Naive thymus-derived CD4-positive, alpha-beta T cell (primary cell): ENCODE results near the gene RHOBTB3. TPM values are rescaled to one million over a fixed set of nuclear protein-coding genes. Genes with fewer than 3 reads are reported as not detected.

Experiments
- ATAC-seq: fragments of 150-1000 bp; cut with Tn5 transposase; 2 replicates; pipeline ENCODE4 v1.10.0; 2021; ENCODE audit warnings: mild to moderate bottlenecking, moderate library complexity
- CTCF ChIA-PET: fragments of 350-600 bp; sonication (Branson Sonifier 250); formaldehyde crosslinking; loops from one replicate; lab custom pipeline; 2021; ENCODE audit warnings: antibody characterized with exemption; lab: Charles Lee
- POLR2A ChIA-PET: fragments of 350-600 bp; sonication (Branson Sonifier 250); formaldehyde crosslinking; loops from one replicate; lab custom pipeline; 2021; ENCODE audit warnings: antibody characterized with exemption, inconsistent platforms; lab: Charles Lee
- DNase-seq, 9 donors: peaks; one replicate each; pipeline versions ENCODE4 v3.0.0 to v3.0.0-alpha.2; 2020 to 2022; ENCODE audit warnings: mixed read lengths in 1 of 9
- H3K27ac ChIP-seq: one replicate; pipeline ENCODE4 v1.7.0; 2013; ENCODE audit warnings: mild to moderate bottlenecking, low read depth, low read length, moderate library complexity
- H3K27me3 ChIP-seq, 2 donors: one replicate each; pipeline ENCODE4 v1.7.0; 2013; ENCODE audit warnings: low read length in 2 of 2, mild to moderate bottlenecking in 2 of 2, moderate library complexity in 2 of 2; ENCODE audit not compliant: control insufficient read depth in 2 of 2, insufficient read depth in 2 of 2
- H3K36me3 ChIP-seq, 3 experiments: 1 replicate in 2 of 3; 2 replicates in 1 of 3; pipeline ENCODE4 v1.7.0; 2013; ENCODE audit warnings: low read length in 3 of 3, mild to moderate bottlenecking in 3 of 3, moderate library complexity in 1 of 3; ENCODE audit not compliant: insufficient read depth in 3 of 3, control insufficient read depth in 2 of 3
- H3K4me1 ChIP-seq, 2 donors: one replicate each; pipeline ENCODE4 v1.7.0; 2013; ENCODE audit warnings: low read length in 2 of 2, mild to moderate bottlenecking in 2 of 2, moderate library complexity in 1 of 2; ENCODE audit not compliant: control insufficient read depth in 2 of 2, insufficient read depth in 2 of 2
- H3K4me3 ChIP-seq: 2 replicates; pipeline ENCODE4 v1.7.0; 2013; ENCODE audit warnings: mild to moderate bottlenecking, low read length
- H3K9me3 ChIP-seq, 3 experiments: 1 replicate in 2 of 3; 2 replicates in 1 of 3; pipeline ENCODE4 v1.7.0; 2013; ENCODE audit warnings: low read length in 3 of 3; ENCODE audit not compliant: control insufficient read depth in 2 of 3
- H3K27ac Mint-ChIP-seq, 9 donors: one replicate each; pipeline ENCODE4 v1.8.0; 2020 to 2022; ENCODE audit warnings: mixed read lengths in 9 of 9, mild to moderate bottlenecking in 8 of 9, moderate library complexity in 5 of 9, inconsistent platforms in 2 of 9
- H3K27me3 Mint-ChIP-seq, 5 donors: one replicate each; pipeline ENCODE4 v1.8.0; 2021 to 2022; ENCODE audit warnings: mixed read lengths in 5 of 5, mild to moderate bottlenecking in 1 of 5
- H3K36me3 Mint-ChIP-seq, 5 donors: one replicate each; pipeline ENCODE4 v1.8.0; 2020 to 2022; ENCODE audit warnings: mixed read lengths in 5 of 5, mild to moderate bottlenecking in 3 of 5, inconsistent platforms in 1 of 5
- H3K4me1 Mint-ChIP-seq, 7 donors: one replicate each; pipeline ENCODE4 v1.8.0; 2020 to 2022; ENCODE audit warnings: mixed read lengths in 7 of 7, mild to moderate bottlenecking in 3 of 7, inconsistent platforms in 1 of 7
- H3K4me3 Mint-ChIP-seq, 10 donors: one replicate each; pipeline ENCODE4 v1.8.0; 2020 to 2022; ENCODE audit warnings: mild to moderate bottlenecking in 10 of 10, mixed read lengths in 10 of 10, moderate library complexity in 6 of 10, inconsistent platforms in 2 of 10
- H3K9me3 Mint-ChIP-seq, 11 donors: one replicate each; pipeline ENCODE4 v1.8.0; 2020 to 2022; ENCODE audit warnings: mixed read lengths in 11 of 11, mild to moderate bottlenecking in 4 of 11, inconsistent platforms in 1 of 11, moderate library complexity in 1 of 11
- intact Hi-C, 2 donors: fragments of 100-400 bp; cut with micrococcal nuclease; formaldehyde crosslinking; loops; one replicate each; pipeline ENCODE4 v1.15.1; 2023
- polyA plus RNA-seq, 2 donors: library from polyadenylated mRNA; unstranded; fragments of 300-500 nt; fragmentation: Illumina TruSeq; gene quantifications; one replicate each; pipeline ENCODE4 v1.2.3, GENCODE V29; 2021
- total RNA-seq, 6 experiments: library from RNA in 5 of 6; stranded (reverse) in 5 of 6; gene quantifications; 1 replicate in 5 of 6; 2 replicates in 1 of 6; pipeline ENCODE4 v1.2.3 and lab custom pipeline; 2021 to 2026

Gene RHOBTB3
- total and polyA plus RNA-seq, 7 experiments from 2014 or later, result 0.24 to 9.6 (median 4.6) TPM

- POLR2A ChIA-PET, result interaction anchor here (0.7 kb wide), 2 partner anchors 250 to 1075 kb away, joined by 3 to 6 read pairs; no protein-coding TSS in a partner anchor
- peaks cover 6 to 64% (median 13%) of the 10 kb centered on the region in 5 donors for H3K27me3 Mint-ChIP-seq
- Histone ChIP-seq H3K36me3 (no peaks in the 10 kb centered on the region), H3K4me3 (no peak overlapping the region), H3K27ac (no peak overlapping the region), H3K4me1 (no peaks in the 10 kb centered on the region), H3K27me3 (peaks cover 4 to 6% of the 10 kb centered on the region in 2 donors), H3K9me3 (no peaks in the 10 kb centered on the region)
- intact Hi-C loops, result no loop called here
- peaks cover 9 to 44% (median 20%) of the 10 kb centered on the region in 7 donors for H3K4me1 Mint-ChIP-seq
- H3K36me3 Mint-ChIP-seq, result peaks cover 0 to 19% (median 5%) of the 10 kb centered on the region in 5 donors
- H3K27ac Mint-ChIP-seq, result peak overlapping the region in 1 of 9 donors; percentile 52
- no peak for DNase-seq
- ATAC-seq, result no peak
- no peak overlapping the region for H3K4me3 Mint-ChIP-seq
- CTCF ChIA-PET, result no interaction called here
- no peaks in the 10 kb centered on the region for H3K9me3 Mint-ChIP-seq
These were observed 4.3 kb downstream of the RHOBTB3 start for GRCh38 chr5:95735406-95735805.

DNA sequence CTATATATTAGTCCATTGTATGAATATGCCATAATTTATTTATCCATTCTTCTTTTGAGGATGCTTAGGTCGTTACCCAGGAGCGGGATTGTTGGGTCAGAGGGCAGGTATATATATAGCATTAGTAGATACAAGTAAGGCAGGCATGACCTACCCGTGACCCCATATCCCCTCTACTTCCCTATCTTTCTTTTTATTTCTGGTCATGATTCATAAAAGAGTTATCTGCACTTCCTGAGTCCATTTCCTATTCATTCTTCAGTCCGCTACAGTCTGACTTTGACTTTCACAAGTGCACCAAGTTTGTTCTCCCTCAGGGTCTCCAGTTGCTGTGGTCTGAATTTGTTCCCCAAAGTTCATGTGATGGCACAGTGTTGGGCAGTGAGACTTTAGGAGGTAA is 6.9 kb downstream of the RHOBTB3 start:
- CTCF ChIA-PET, result no interaction called here
- H3K9me3 Mint-ChIP-seq, result no peaks in the 10 kb centered on the region
- no peak overlapping the region for H3K27ac ChIP-seq
- peak; percentile 69 for ATAC-seq
- H3K9me3 ChIP-seq, result no peaks in the 10 kb centered on the region
- H3K4me3 Mint-ChIP-seq, result no peak overlapping the region
- no peak for DNase-seq
- H3K36me3 ChIP-seq, result no peaks in the 10 kb centered on the region
- peaks cover 3 to 24% (median 4%) of the 10 kb centered on the region in 7 donors for H3K4me1 Mint-ChIP-seq
- no peaks in the 10 kb centered on the region for H3K4me1 ChIP-seq
- no peak overlapping the region for H3K27ac Mint-ChIP-seq
- H3K4me3 ChIP-seq, result no peak overlapping the region
- H3K27me3 ChIP-seq, result no peaks in the 10 kb centered on the region
- POLR2A ChIA-PET, result no interaction called here
- intact Hi-C loops, result no loop called here
- peaks cover 0 to 19% (median 5%) of the 10 kb centered on the region in 5 donors for H3K36me3 Mint-ChIP-seq
- H3K27me3 Mint-ChIP-seq, result peaks cover 0 to 48% (median 6%) of the 10 kb centered on the region in 5 donors

GRCh38 chr5:95738834-95739233 is 7.7 kb downstream of the RHOBTB3 start:
- peaks cover 0 to 19% (median 5%) of the 10 kb centered on the region in 5 donors for H3K36me3 Mint-ChIP-seq
- Histone ChIP-seq H3K36me3 (no peaks in the 10 kb centered on the region), H3K4me1 (no peaks in the 10 kb centered on the region), H3K27ac (no peak overlapping the region), H3K9me3 (no peaks in the 10 kb centered on the region), H3K4me3 (no peak overlapping the region), H3K27me3 (no peaks in the 10 kb centered on the region)
- DNase-seq (no peak), ATAC-seq (no peak)
- no peak overlapping the region for H3K27ac Mint-ChIP-seq
- peaks cover 0 to 16% (median 4%) of the 10 kb centered on the region in 7 donors for H3K4me1 Mint-ChIP-seq
- H3K27me3 Mint-ChIP-seq, result peaks cover 0 to 45% (median 4%) of the 10 kb centered on the region in 5 donors
- intact Hi-C loops, result no loop called here
- H3K9me3 Mint-ChIP-seq, result no peaks in the 10 kb centered on the region
- ChIA-PET POLR2A (no interaction called here), CTCF (no interaction called here)
- H3K4me3 Mint-ChIP-seq, result no peak overlapping the region

DNA sequence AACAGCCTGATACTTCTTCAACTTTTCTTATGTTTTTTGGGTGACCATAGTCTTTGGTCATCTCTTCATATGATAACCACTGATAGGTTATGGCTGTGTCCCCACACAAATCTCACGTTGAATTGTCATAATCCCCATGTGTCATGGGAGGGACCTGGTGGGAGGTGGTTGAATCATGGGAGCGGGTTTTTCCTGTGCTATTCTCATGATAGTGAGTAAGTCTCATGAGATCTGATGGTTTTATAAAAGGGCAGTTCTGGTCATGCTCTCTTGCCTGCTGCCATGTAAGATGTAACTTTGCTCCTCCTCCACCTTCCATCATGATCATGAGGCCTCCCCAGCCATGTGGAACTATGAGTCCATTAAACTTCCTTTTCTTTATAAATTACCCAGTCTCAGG is 8.7 kb downstream of the RHOBTB3 start:
- intact Hi-C loops, result no loop called here
- Histone ChIP-seq H3K36me3 (no peaks in the 10 kb centered on the region), H3K4me3 (no peak overlapping the region), H3K9me3 (no peaks in the 10 kb centered on the region), H3K27ac (no peak overlapping the region), H3K4me1 (no peaks in the 10 kb centered on the region), H3K27me3 (no peaks in the 10 kb centered on the region)
- Mint-ChIP-seq H3K9me3 (no peaks in the 10 kb centered on the region), H3K4me1 (peaks cover 0 to 9% (median 4%) of the 10 kb centered on the region in 7 donors), H3K4me3 (no peak overlapping the region), H3K27me3 (peaks cover 0 to 44% (median 0%) of the 10 kb centered on the region in 5 donors), H3K36me3 (peaks cover 0 to 23% (median 5%) of the 10 kb centered on the region in 5 donors), H3K27ac (no peak overlapping the region)
- ATAC-seq, result no peak
- ChIA-PET POLR2A (no interaction called here), CTCF (no interaction called here)
- no peak for DNase-seq

- H3K4me3 ChIP-seq, result no peak overlapping the region
- ChIA-PET CTCF (interaction anchor here (0.7 kb wide), 1 partner anchor 594 kb away, joined by 3 read pairs; no protein-coding TSS in a partner anchor), POLR2A (no interaction called here)
- Mint-ChIP-seq H3K36me3 (peaks cover 0 to 29% (median 5%) of the 10 kb centered on the region in 5 donors), H3K9me3 (no peaks in the 10 kb centered on the region), H3K27me3 (peaks cover 0 to 39% (median 0%) of the 10 kb centered on the region in 5 donors), H3K27ac (no peak overlapping the region), H3K4me1 (peaks cover 0 to 11% (median 5%) of the 10 kb centered on the region in 7 donors), H3K4me3 (no peak overlapping the region)
- DNase-seq, result no peak
- H3K27me3 ChIP-seq, result no peaks in the 10 kb centered on the region
- no peaks in the 10 kb centered on the region for H3K9me3 ChIP-seq
- no peaks in the 10 kb centered on the region for H3K4me1 ChIP-seq
- no peak for ATAC-seq
- intact Hi-C loops, result no loop called here
- no peaks in the 10 kb centered on the region for H3K36me3 ChIP-seq
- H3K27ac ChIP-seq, result no peak overlapping the region
These were observed 10.3 kb downstream of the RHOBTB3 start for GRCh38 chr5:95741458-95741857.

DNA sequence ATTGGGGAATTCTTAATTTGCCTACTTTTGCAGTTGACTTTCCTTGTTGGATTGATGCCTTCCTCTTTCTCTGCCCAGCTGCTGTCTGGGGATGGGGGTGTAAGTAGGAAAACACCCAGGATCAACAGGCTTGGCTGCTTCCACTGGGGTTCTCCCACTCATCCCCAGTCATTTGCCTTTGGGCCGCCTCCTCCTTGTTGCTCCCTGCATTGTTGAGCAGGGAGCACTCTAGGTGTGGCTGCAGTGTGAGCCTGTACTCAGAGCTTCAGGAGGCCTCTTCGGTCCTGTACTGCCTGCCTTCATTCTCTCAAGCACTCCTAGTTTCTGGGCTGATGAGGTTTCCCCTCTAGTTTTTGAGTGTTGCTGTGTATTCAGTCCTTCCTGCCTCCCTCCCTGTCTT is 12.1 kb downstream of the RHOBTB3 start:
- ATAC-seq (no peak), DNase-seq (no peak)
- ChIA-PET CTCF (no interaction called here), POLR2A (no interaction called here)
- peaks cover 0 to 39% (median 0%) of the 10 kb centered on the region in 5 donors for H3K27me3 Mint-ChIP-seq
- Histone ChIP-seq H3K9me3 (no peaks in the 10 kb centered on the region), H3K36me3 (no peaks in the 10 kb centered on the region), H3K4me3 (no peak overlapping the region), H3K27me3 (no peaks in the 10 kb centered on the region), H3K27ac (no peak overlapping the region), H3K4me1 (no peaks in the 10 kb centered on the region)
- intact Hi-C loops, result no loop called here
- H3K4me1 Mint-ChIP-seq, result peaks cover 4 to 21% (median 11%) of the 10 kb centered on the region in 7 donors
- no peak overlapping the region for H3K27ac Mint-ChIP-seq
- no peak overlapping the region for H3K4me3 Mint-ChIP-seq
- no peaks in the 10 kb centered on the region for H3K9me3 Mint-ChIP-seq
- peaks cover 0 to 27% (median 5%) of the 10 kb centered on the region in 5 donors for H3K36me3 Mint-ChIP-seq

GRCh38 chr5:95743877-95744276 is 12.7 kb downstream of the RHOBTB3 start:
- H3K36me3 Mint-ChIP-seq, result peaks cover 0 to 25% (median 4%) of the 10 kb centered on the region in 5 donors
- no peak overlapping the region for H3K4me3 ChIP-seq
- H3K27ac ChIP-seq, result no peak overlapping the region
- no peak overlapping the region for H3K4me3 Mint-ChIP-seq
- H3K9me3 ChIP-seq, result no peaks in the 10 kb centered on the region
- ATAC-seq (no peak), DNase-seq (no peak)
- H3K4me1 Mint-ChIP-seq, result peaks cover 4 to 21% (median 10%) of the 10 kb centered on the region in 7 donors
- intact Hi-C loops, result no loop called here
- POLR2A ChIA-PET, result no interaction called here
- H3K36me3 ChIP-seq, result no peaks in the 10 kb centered on the region
- H3K27me3 ChIP-seq, result no peaks in the 10 kb centered on the region
- no peak overlapping the region for H3K27ac Mint-ChIP-seq
- no peaks in the 10 kb centered on the region for H3K4me1 ChIP-seq
- H3K27me3 Mint-ChIP-seq, result peaks cover 0 to 40% (median 0%) of the 10 kb centered on the region in 5 donors
- H3K9me3 Mint-ChIP-seq, result no peaks in the 10 kb centered on the region
- CTCF ChIA-PET, result no interaction called here
